ENCODE data around the gene PPM1F.
"Not testable (repeated sequence)": the region's sequence is repeated elsewhere in the genome, so short reads cannot be mapped to it uniquely, and the experiment has no call there.

PPM1F gene

DNA sequence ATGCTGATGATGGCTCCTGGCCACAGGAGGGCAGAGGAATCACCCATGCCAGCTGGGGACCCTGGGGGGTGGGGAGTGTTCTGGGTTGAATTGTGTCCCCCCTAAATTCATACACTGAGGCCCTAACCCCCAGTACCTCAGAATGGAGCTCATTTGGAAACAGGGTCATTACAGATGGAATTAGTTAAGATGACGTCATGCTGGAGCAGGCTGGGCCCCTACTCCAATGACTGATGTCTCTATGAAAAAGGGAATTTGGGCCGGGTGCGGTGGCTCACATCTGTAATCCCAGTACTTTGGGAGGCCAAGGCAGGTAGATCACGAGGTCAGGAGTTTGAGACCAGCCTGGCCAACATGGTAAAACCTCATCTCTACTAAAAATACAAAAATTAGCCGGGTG, 12.7 kb downstream of the PPM1F start:
- DNase-seq, result not testable (repeated sequence)

DNA sequence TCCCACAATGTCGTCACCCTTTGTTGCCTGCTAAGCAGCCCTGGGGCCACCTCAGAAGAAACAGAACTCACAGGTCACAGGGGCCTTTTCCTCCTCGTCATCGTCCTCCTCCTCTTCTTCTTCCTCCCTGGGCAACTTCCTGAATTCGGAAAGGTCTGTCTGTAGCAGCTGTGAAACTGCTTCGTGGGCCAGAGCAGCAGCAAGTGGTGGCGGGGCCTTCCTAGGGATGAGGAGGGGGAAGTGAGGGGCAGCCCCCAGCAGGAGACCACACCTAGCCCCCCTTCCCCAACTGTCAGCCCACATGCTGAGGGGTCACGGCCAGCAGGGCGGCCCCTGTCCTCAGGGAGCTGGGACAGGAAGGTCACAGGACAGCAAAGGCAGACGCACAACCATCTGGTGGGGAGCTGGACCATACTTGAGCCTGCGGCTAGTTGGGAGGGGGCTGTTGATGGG, 13.2 kb downstream of the PPM1F start:
- DNase-seq, result no peak

DNA sequence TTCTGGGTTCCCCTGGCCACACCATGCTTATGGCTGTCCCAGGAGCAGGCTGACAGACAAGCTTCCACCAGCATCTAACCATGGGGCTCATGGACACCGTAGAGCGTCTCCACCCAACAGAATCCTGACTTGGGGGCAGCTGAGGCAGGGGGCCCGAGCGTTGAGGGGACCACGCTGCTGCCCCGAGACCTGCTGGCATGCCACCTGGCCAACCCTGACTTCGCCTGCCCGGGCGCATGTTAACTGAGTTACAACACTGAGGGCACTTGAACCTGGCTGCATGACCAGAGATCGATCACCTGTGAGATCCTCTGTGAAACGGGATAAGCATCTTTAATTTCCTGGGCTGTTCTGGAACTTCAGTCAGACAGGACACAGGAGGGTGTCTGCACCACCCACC, 13.7 kb downstream of the PPM1F start:
- DNase-seq, result no peak

DNA sequence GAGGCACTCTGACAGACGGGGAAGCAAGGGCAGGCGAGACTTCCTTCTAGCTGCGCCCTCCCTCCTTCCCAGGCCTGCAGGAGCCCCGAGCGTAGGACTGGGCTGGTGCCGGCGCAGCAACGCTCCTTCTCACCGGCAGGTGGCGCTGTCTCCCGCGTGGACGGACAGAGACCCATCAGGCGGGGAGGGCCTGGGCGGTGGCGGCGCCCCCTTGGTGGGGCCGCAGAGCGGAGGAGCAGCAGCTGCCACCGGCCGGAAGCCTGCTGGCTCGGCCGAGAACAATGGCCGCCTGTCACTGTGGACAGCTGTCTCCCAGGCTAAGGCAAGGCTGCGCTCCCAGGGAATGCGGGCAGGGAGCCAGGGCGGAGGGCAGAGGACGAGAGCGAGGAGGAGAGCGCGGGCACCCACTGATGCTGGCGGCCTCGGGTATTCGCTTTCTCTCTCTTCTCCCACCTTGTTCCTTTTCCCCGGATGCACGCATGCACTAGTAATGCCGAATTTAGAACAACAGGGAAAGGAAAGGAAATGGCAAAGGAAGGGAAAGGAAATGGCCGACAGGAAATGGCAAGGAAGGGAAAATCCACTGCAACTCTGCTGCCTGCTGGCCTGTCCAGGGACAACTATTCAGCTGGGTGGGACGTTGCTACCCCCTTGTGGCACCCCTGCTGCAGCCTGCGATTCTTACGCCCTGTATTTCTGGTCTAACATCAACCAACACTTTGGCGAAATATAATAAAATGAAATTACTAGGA, 14.4 kb downstream of the PPM1F start:
- peak; percentile 66 for DNase-seq

DNA sequence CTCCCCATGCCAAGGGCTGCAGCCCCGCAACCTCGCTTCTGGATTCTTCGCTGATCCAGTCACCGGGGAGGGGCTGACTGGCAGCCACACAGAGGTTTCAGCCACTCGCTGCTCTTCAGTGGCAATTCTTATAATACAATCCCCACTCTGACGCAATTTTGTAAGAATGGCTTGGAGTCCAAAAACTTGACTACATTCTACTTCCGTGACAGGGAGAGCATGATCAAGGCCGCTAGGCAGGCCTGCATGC, 14.9 kb downstream of the PPM1F start:
- DNase-seq, result no peak

DNA sequence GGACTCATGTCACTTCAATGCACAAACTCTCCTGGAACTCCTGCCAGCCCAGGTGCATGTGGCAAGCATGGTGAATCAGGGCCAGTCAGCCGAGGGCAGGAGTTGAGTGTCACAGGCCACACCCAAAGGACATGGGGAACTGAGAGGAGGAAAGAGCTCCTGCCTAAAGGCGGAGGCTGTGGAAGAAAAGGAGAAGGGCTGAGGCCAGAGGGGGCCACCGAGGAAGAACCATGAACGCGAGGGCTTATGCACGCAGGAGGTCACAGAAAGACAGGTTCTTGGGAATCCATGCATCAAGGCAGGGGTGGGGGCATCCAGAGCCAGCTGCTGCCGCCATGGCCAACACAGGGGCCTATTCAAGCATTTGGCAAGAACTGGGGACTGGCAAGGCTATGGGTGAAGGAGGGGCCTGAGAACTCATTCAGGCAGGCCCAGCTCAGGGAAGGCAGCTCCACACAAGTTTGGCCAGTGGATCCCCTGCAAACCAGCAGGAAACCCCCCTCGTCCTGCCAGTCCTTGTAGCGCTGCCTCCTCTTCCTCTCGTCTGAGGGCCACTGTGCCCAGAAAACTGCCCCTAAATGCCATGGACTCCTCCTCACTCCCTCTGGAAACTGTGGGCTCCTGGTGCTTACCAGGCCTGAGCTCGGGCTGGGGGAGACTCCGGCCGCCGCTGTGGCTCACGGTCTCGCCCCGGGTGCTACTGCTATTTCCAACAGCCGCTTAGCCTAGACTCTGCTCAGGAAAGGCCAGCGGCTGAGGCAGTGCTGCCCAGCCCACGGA, 15.4 kb downstream of the PPM1F start:
- no peak for DNase-seq

DNA sequence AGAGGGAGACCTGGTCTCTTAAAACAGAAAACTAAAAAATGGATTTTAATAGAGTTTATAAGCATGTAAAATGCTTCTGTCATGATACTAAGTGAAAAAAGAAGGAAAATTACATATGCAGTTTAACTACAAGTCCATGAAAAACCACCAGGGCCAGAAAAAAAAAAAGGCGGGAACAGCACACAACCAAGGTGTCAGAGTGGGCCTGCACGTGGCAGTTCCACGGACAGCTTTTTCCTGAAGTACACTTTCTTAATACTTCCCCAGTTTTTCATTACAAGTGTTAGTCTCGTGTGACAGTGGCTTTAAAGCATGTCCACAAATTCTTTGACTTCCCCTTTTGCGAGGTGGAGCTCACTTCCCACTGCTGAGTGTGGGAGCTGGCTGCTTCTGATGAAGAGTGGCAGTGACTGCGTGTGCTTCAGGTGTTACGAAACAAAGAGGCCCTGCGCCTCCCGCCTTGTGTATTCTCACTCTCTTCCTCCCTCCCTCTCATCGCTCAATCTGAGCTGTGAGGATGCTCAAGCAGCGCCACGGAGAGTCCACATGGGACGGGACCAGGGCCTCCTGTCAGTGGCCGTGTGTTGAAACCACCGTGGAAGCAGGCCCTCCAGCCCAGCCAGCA, 16.4 kb downstream of the PPM1F start:
- DNase-seq, result no peak

DNA sequence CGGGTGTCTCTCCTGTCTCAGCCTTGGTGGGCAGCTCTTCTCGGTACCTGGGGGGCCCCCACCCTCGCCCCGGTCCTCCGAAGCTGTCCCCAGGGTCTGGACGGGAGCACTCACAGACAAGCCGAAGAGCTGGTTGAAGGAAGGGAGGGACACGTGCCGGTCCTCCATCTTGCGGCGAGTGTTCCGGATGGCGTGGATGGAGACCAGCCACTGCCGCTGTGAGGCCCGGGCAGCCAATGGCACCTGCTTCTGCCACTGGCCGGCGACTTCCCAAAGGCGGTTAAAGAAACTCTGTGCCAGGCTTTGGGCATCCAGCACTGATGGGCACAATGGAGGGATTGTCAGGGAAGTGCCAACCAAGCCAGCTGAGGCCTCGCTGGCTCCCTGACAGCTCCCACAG, 18.7 kb downstream of the PPM1F start:
- DNase-seq, result no peak

DNA sequence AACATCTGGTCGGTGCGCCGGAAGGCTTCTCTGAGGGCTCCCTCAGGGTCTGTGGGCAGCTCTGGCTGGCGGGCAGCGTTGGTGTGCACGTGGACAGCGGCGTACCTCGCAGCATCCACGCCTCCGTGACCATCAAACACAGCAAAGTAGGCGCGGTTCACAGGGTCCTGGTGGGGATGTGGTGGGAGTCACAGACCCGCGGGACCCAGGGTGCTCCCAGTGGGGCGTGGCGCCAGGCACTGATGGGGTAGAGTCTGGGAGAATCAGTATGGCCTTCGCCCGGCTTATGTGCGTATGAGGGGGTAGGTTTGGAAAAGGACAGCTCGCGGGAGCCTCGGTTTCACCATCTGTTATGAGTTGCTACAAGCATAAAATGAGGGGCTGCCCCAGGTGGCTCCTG, 19.2 kb downstream of the PPM1F start:
- no peak for DNase-seq

DNA sequence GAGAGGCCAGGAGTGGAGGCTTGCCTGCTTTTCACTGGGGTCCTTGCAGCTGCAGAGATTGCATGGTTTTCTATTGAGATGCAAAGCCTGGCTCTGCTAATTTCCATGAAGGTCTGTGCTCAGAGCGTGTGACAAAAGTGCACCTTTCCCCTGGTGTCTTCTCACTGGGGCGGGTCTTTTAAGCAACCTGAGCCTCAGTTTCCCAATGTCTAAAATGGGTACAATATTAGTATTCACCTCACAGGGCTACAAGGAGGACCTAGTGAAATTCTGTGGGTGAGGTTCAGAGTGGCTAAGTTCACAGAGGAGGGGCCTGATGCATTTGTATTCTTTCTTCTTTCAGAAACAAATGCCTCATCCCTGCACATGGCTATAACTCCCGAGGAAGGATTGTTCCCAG, 20.3 kb downstream of the PPM1F start:
- DNase-seq, result no peak

DNA sequence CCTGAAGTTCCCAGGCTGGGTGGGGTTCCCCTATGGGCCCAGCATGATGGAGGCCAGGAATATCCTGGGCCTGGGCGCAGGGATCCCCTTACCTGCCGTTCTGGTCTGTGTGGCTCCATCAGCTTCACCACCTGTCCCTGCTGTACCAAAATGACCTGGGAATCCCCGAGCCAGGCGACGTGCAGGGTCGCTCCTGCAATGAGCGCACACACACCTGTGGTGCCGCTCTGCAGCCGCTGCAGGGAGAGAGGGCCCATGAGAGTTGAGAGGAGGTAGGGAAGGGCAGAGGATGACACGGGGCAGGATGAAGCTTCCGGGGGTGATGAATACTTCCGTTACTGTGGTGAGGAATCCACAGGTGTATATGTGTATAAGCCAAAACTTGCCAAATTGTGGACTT, 21.6 kb downstream of the PPM1F start:
- DNase-seq, result no peak

DNA sequence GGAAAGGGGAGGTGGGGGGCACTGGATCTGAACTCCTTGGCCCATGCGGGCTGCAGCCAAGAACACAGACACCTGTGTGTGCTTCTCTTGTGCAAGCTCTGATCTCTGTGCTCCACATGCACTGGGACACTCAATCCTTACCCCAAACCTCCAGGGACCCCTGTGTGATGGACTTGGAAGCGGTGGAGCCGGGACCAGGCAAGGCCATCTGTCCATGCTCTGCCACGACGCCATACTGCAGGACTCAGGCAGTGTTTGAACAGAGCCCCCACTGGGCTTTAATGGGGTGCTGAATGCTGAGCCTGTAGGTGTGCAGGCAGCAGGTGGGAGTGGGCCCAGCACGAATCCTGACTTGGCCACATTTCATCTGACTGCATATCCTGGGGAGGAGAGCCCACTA, 23.4 kb downstream of the PPM1F start:
- no peak for DNase-seq

DNA sequence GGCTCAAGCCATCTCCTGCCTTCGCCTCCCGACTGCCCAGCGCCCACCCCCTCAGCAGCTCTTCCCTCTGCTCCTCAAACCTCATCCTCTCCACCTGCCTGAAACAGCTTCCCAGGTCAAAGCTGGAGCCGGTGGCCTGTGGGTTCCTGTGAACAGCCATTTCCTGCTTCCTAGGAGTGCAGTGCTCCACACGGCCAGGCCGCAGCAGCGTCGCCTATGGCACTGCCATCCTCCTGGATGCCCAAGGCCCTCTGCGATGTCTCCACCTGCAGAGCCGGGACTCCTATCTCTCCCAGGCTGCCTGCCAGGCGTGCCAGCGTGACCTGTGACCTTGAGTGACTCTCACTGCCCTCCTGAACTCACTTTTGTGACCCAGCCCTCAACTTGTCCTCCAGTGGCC, 24.6 kb downstream of the PPM1F start:
- DNase-seq, result no peak

DNA sequence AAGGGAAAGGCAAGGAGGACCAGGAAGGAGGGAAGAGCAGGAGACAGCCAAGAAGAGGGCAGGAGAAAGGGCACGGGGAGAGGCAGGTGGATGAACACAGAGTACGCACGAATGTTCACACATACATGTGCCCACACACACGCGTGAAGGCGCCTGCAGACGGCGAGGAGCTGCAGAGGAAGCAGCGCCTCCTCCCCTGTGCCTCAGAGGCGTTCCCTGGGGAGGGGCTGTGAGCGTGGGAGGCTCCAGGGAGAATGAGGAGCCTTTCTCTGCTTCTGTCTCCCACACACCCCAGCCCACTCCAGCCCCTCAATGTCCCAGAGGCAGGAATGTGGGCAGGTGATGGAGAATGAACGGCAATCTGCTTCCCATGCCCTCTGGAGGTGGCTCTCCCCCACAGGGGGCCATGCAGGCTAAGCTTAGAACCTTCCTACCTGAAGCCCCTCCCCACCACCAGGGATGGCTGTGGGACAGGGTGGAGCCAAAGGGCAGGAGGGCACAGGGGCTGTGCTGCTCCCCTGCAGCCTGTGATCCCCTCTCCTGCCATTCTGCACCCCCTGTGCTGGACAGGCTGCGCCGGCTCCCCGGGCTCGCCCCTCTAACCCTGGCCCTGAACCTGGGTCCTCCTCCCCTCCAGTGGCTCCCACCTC, 25.3 kb downstream of the PPM1F start:
- no peak for DNase-seq

DNA sequence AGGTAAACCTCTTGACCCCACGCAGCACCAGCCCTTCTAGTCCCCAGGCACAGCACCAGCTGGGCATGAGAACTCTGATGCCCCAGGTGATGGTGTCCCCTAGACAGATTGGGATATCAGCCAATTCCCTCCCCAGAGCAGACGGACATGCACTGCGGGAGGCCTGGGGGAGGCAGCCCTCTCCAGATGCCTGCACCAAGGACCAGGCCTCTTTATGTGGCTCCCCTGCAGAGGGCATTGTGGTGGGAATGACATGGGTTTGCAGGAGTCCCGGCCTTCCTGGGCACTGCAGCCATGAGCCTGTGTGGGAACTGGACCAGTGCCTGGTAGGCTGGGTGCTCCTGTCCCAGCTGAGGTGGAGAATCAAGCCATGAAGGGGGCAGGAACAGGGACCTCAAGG, 25.9 kb downstream of the PPM1F start:
- DNase-seq, result no peak

DNA sequence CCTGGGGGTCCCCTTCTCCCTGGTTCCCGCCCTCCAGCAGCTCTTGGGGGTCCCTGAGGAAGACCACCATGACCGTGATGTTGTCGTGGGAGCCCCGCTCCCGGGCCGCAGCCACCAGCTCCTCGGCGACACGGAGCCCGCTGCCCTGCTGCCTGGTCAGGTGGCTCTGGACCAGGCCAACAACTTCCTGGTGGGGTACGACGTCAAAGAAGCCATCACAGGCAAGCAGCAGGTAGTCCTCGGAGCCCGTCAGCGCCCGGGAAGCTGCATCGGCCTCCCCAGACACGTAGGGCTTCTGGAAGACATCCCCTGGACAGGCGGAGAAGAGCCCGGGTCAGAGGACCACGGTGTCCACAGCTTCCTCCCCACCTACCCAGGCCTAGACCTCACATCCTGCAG, 29.5 kb downstream of the PPM1F start:
- DNase-seq, result no peak

DNA sequence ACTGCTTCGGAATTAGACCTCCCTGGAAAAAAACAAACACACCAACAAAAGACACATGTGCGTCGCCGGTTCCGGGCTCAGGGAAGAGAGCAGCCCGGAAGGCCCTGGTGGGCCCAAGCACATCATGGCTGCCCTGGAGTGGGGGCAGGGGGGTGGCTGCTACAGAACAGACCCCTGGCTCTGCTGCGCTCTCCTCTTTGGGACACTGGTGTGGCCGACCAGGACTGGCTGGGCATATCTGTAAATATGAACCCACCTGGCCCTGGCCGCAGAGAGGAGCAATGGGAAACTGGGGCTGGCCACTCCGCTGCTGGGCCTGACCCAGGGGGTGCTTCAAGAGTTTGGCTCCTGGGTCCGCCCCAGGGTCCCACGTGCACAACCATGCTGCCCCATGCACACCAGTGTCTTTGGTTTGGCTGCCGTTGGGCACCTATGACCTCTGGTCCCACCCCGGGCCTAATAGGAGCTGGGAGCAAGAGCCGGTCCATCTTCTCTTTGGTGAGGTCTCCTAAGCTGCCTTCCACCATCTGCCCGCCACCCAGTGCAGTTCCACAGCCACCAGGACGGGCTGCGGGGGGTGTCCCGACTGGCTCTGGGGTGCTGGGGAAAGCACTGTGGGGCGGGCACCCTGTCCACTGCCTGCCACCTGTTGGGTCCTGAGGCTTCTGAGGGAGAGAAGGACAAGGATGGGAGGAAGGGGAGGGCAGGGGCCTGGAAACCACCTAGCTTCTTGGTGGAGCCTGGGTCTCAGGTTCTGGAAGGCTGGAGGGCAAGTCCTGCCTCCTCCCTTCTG, 30.1 kb downstream of the PPM1F start:
- no peak for DNase-seq

DNA sequence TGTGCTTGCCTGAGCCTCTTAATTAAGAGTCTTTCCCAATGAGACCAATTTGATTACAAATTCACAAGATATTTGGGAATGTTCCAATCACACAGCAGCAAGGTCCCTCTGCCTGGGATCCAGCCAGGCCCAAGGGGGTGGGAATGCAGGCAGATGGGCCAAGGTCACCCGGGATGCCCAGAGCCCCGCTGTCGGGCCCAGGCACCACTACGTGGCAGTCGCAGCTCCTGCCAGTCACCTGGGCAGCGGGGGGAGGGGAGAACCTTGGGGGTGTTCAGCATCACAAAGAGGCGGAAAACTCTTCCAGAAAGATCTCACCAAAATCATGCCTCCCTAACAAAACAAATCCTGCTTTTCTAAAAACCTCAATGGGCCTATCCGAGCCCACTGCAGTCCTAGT, 30.9 kb downstream of the PPM1F start:
- DNase-seq, result no peak

DNA sequence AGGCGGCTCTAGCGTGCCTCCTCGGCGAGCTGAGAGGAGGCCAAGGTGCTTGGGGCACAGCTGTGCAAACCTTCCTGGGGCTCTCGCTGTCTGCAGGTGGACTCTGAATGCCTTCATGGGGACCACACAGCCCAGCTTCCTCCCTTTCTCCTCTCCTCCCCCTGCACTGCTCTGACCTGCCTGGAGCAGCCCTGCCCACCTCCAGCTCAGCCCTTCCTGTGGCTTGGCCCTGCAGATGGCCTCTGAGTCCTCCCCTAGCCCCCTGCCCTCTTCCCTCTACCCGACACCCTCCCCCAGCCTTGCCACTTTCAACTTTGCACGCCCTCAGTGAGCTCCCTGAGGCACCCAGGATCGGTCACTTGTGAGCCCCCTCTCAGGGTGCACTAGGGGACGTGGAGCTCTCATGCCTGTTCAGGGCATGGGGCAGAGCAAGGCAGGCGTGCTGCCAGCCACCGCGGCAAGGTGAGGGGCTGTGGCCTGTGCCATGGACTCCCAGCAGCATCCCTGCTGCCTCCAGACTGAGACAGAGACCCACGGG, 31.4 kb downstream of the PPM1F start:
- no peak for DNase-seq

DNA sequence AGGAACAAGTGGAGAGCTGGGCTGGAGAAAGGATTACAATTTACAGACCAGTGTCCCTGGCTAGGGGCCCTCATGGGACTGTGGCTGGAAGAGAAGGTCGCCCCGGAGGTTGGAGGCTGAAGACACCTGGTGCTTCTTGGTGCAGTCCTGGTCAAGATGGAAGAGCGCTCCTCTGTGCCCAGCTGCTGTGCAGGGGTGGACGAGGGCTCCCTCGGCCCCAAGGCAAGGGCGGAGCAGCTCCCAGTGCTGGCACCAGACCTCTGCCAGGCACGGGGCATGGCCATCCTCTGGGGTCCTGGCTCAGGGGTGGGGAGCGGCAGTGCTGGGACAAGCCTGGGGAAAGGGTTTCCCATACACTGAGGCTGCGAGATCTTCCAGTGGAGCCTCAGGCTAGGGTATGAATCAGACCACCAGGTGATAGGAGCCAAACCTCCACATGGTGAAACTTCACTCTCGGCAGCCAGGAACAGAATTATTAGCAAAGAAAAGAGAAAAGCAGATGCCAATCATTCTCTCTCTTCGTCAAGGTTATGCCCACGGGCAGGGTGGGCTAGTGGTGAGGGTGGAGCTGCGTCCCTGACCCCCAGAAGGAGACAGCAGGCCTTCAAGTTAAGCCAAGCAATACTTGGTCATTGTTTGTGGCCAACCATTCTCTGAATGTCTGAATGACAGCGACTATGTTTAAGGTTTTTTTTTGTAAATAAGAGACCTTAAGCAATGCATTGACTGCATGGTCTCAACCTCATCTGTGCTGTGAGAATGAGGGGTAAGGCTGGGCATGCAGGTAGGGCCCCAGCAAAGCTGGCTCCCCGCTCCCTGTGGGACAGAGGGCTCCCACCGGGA, 32.1 kb downstream of the PPM1F start:
- DNase-seq, result no peak

DNA sequence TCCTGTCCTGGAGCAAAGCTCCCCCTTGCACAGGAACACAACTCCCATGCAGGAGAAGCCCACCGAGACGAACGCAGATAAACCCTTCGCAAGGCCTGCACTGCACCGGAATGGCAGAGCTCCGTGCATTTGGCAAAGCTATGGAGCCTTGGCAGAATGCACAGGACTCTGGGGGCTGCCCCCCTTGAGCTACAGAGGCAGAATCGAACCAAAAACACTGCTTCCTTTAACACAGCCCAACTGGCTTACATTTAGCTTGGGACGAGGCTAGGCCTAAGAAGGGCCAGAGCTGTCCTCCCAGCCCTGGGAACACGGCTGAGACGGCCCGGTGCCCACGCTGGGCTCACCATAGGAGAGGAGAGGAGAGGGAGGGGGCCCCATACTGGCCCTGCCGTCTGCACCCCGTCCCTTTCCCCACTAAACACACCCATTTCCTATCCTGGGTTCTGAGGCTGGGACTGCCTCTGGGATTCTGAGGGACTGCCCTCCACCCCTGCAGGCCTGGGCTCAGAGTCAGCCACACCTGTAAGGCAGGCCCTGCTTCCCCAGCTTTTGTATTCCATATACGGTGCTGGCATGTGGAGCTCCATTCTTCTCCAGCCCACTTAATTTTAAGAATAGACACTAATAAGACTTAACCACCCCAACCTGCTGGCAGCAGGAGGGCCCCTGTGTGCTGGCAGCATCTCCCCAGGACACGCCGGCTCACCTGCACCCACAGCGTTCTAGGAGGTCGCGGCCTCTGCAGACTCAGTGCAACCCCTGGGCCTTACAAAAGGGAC, 32.9 kb downstream of the PPM1F start:
- no peak for DNase-seq
